Measurements from ENCODE around the gene ROM1. TPM values are rescaled to one million over a fixed set of nuclear protein-coding genes. Genes with fewer than 3 reads are reported as not detected.

Gene ROM1
- total RNA-seq, 1 donor from 2014 or later, result 1.6 TPM

DNA sequence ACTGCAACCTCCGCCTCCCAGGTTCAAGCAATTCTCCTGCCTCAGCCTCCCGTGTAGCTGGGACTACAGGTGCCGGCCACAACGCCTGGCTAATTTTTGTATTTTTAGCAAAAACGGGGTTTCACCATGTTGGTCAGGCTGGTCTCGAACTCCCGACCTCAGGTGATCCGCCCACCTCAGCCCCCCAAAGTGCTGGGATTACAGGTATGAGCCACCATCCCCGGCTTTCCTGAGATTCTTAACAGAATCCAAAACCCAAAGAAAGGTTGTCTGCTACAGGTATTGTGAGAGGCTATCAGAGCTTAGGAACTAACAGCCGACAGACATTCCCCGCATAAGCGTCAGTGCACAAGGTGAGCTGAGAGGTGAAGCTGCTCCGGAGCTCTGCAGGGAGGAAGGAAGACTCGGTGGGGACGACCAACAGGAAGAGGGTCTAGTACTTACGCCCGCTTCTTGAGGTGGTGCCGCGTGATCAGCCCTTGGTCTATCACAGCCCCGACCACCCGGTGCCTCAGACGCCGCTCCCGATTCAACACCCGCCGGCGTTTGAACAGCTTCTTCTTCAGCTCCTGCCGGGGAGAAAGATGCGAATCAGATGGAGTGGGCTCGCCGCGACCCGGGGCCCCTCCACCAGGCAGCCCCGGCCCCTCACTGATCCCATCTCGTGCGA, 51.5 kb downstream of the ROM1 start:
- Histone ChIP-seq H3K36me3 (ENCODE audit: control insufficient read depth in 3 of 3, insufficient read depth in 3 of 3, low read length in 3 of 3) (peaks cover 15 to 18% (median 16%) of the 10 kb centered on the region in 3 donors), H3K9me3 (ENCODE audit: control insufficient read depth in 3 of 3, low read length in 3 of 3) (no peaks in the 10 kb centered on the region), H3K27me3 (ENCODE audit: control insufficient read depth in 3 of 3, insufficient read depth in 3 of 3, low read length in 3 of 3) (no peaks in the 10 kb centered on the region), H3K27ac (ENCODE audit: low read depth, low read length) (peak overlapping the region; percentile 90), H3K9ac (ENCODE audit: low read depth in 1 of 3, low read length in 3 of 3) (peak overlapping the region; percentile 91 to 94 (median 93)), H3K4me1 (ENCODE audit: control insufficient read depth in 3 of 3, insufficient read depth in 3 of 3, low read length in 3 of 3) (peaks cover 18 to 34% (median 30%) of the 10 kb centered on the region in 3 donors), H3K4me3 (ENCODE audit: low read length in 3 of 3) (peak overlapping the region; percentile 95 to 98 (median 97))

Small RNA genes lying within 50 kb of the gene (small RNA-seq; reads per million reads assigned to genes)
- not detected for gene AP001458.1
- gene MIR6747, result not detected

Other genes starting within 250 kb of the ROM1 start
- gene SCGB1A1, start 194.2 kb upstream of the ROM1 start, total RNA-seq, result not detected
- gene AHNAK, start 66.5 kb upstream of the ROM1 start, total RNA-seq, result 432 TPM
- 2,520 TPM for gene EEF1G, start 39.4 kb upstream of the ROM1 start, total RNA-seq
- gene TUT1, start 21.7 kb upstream of the ROM1 start, total RNA-seq, result 4.2 TPM
- 63.7 TPM for gene MTA2, start 11.4 kb upstream of the ROM1 start, total RNA-seq
- 7.3 TPM for gene EML3, start 482 bp upstream of the ROM1 start, total RNA-seq
- gene B3GAT3, start 8.7 kb downstream of the ROM1 start, total RNA-seq, result 8.4 TPM
- 99.7 TPM for gene GANAB, start 33.4 kb downstream of the ROM1 start, total RNA-seq
- gene INTS5, start 40.0 kb downstream of the ROM1 start, total RNA-seq, result 15.1 TPM
- gene C11orf98, start 52.0 kb downstream of the ROM1 start, total RNA-seq, result 22.4 TPM
- 4.7 TPM for gene CSKMT, start 52.1 kb downstream of the ROM1 start, total RNA-seq
- gene UQCC3, start 58.4 kb downstream of the ROM1 start, total RNA-seq, result 4.7 TPM
- gene LBHD1, start 59.0 kb downstream of the ROM1 start, total RNA-seq, result 1.0 TPM
- 106 TPM for gene UBXN1, start 65.8 kb downstream of the ROM1 start, total RNA-seq
- 9.9 TPM for gene LRRN4CL, start 76.3 kb downstream of the ROM1 start, total RNA-seq
- gene BSCL2, start 94.2 kb downstream of the ROM1 start, total RNA-seq, result 19.8 TPM
- gene GNG3, start 94.4 kb downstream of the ROM1 start, total RNA-seq, result not detected
- gene HNRNPUL2, start 114.2 kb downstream of the ROM1 start, total RNA-seq, result 18.8 TPM
- gene TTC9C, start 115.2 kb downstream of the ROM1 start, total RNA-seq, result 25.6 TPM
- 11.5 TPM for gene ZBTB3, start 140.9 kb downstream of the ROM1 start, total RNA-seq
- 50.1 TPM for gene POLR2G, start 148.3 kb downstream of the ROM1 start, total RNA-seq
- gene TAF6L, start 158.1 kb downstream of the ROM1 start, total RNA-seq, result 11.5 TPM
- gene TMEM179B, start 174.1 kb downstream of the ROM1 start, total RNA-seq, result 16.2 TPM
- 20.9 TPM for gene TMEM223, start 178.7 kb downstream of the ROM1 start, total RNA-seq
- 12.5 TPM for gene NXF1, start 192.2 kb downstream of the ROM1 start, total RNA-seq
- gene STX5, start 218.8 kb downstream of the ROM1 start, total RNA-seq, result 33.9 TPM
- gene TEX54, start 219.6 kb downstream of the ROM1 start, total RNA-seq, result not detected
- 65.8 TPM for gene WDR74, start 226.3 kb downstream of the ROM1 start, total RNA-seq